ENCODE results near the gene HES6.

The HES6 gene

GRCh38 chr2:238224356-238225035 is 15.3 kb downstream of the HES6 start:
- TF ChIP-seq, protein P1, sequence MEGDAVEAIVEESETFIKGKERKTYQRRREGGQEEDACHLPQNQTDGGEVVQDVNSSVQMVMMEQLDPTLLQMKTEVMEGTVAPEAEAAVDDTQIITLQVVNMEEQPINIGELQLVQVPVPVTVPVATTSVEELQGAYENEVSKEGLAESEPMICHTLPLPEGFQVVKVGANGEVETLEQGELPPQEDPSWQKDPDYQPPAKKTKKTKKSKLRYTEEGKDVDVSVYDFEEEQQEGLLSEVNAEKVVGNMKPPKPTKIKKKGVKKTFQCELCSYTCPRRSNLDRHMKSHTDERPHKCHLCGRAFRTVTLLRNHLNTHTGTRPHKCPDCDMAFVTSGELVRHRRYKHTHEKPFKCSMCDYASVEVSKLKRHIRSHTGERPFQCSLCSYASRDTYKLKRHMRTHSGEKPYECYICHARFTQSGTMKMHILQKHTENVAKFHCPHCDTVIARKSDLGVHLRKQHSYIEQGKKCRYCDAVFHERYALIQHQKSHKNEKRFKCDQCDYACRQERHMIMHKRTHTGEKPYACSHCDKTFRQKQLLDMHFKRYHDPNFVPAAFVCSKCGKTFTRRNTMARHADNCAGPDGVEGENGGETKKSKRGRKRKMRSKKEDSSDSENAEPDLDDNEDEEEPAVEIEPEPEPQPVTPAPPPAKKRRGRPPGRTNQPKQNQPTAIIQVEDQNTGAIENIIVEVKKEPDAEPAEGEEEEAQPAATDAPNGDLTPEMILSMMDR (IDR thresholded peaks at IDR 0.05; ENCODE audit: control extremely low read depth, extremely low read depth, low read depth, missing control alignments): no peak
- DNase-seq (ENCODE audit: extremely low spot score): no peak
- CTCF ChIA-PET: interaction anchor here (1.1 kb wide), 1 partner anchor 653 kb away, joined by 3 read pairs; no protein-coding TSS in a partner anchor
- POLR2A ChIA-PET: no interaction called here

GRCh38 chr2:238220892-238221521 is 18.8 kb downstream of the HES6 start:
- DNase-seq (ENCODE audit: extremely low spot score): peak; percentile 23
- ChIA-PET CTCF (interaction anchor here (0.7 to 2.5 kb wide), 5 partner anchors 10 to 43 kb away, joined by 3 to 10 read pairs (median 3); no protein-coding TSS in a partner anchor), POLR2A (no interaction called here)
- TF ChIP-seq, protein P1 (IDR thresholded peaks at IDR 0.05; ENCODE audit: control extremely low read depth, extremely low read depth, low read depth, missing control alignments): no peak

GRCh38 chr2:238220274-238220891 is 19.5 kb downstream of the HES6 start:
- TF ChIP-seq, protein P1 (IDR thresholded peaks at IDR 0.05; ENCODE audit: control extremely low read depth, extremely low read depth, low read depth, missing control alignments): no peak
- DNase-seq (ENCODE audit: extremely low spot score): no peak
- ChIA-PET POLR2A (no interaction called here), CTCF (interaction anchor here (0.7 to 2.0 kb wide), 3 partner anchors 11 to 16 kb away, joined by 3 to 4 read pairs (median 3); no protein-coding TSS in a partner anchor)

DNA sequence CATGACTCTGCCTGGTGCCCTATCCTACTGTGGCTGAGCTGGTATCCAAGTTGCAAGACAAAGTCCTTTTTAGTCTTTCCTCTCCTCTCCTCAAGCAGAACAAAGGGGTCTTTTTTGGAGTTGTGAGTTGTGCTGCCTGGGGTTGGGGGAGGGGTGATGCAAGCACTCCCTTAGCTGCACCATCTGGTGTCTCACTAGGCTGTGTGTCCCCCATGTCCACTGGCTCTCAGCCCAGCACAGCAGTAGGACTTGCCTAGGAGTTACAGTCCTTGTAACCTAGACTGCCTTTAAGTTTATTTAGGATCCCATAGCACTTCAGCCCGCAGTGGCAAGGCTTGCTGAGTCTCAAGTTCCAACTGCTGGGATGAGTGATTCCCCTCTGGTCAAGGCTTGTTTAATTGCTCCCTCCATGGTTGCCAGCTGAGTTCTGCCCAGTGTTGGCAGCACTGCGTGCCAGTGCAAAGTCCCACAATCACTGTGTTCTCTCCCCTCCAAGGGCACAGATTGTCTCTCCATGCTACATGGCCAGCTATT is 23.1 kb downstream of the HES6 start:
- ChIA-PET POLR2A (no interaction called here), CTCF (interaction anchor here (2.0 kb wide), 1 partner anchor 46 kb away, joined by 4 read pairs; no protein-coding TSS in a partner anchor)
- TF ChIP-seq, protein P1 (IDR thresholded peaks at IDR 0.05; ENCODE audit: control extremely low read depth, extremely low read depth, low read depth, missing control alignments): no peak
- DNase-seq (ENCODE audit: extremely low spot score): no peak

DNA sequence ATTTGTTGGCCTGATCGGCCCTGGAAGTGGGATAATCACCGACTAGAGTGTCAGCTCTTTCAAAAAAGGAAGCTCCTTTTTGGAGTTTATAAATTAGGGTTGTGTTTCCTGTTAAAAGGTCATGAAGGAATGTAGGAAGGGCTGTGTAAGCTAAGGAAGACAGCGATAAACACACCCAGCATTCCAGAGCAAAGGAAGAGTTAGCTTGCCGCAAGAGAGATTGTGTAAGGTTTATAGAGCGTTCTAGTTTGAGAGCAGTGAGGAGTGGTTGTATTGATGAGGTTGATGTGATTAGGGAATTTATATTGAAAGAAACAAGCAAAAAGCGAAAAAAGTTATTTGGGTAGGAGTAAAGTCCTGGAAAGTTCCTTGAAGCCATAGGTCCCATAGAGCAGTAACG is 32.8 kb downstream of the HES6 start:
- ChIA-PET CTCF (interaction anchor here (1.1 kb wide), 1 partner anchor 14 kb away, joined by 4 read pairs; no protein-coding TSS in a partner anchor), POLR2A (interaction anchor here (0.6 kb wide), 1 partner anchor 16 kb away, joined by 6 read pairs; no protein-coding TSS in a partner anchor)
- DNase-seq (ENCODE audit: extremely low spot score): no peak
- TF ChIP-seq, protein P1 (IDR thresholded peaks at IDR 0.05; ENCODE audit: control extremely low read depth, extremely low read depth, low read depth, missing control alignments): no peak

- ChIA-PET CTCF (no interaction called here), POLR2A (no interaction called here)
- no peak for DNase-seq (ENCODE audit: extremely low spot score)
- TF ChIP-seq, protein P1 (IDR thresholded peaks at IDR 0.05; ENCODE audit: control extremely low read depth, extremely low read depth, low read depth, missing control alignments): no peak
Observed at GRCh38 chr2:238203973-238204683, 35.7 kb downstream of the HES6 start.

Measured in GM10248 (cell line).